ENCODE measurements around the gene C10orf90. TPM values are rescaled to one million over a fixed set of nuclear protein-coding genes. Genes with fewer than 3 reads are reported as not detected.

Gene C10orf90
- total RNA-seq, 2 experiments from 2014 or later, result not detected

GRCh38 chr10:126687121-126687606, 16.7 kb upstream of the C10orf90 start:
- Mint-ChIP-seq H3K4me1 (no peaks in the 10 kb centered on the region), H3K27me3 (no peaks in the 10 kb centered on the region), H3K36me3 (no peaks in the 10 kb centered on the region), H3K9me3 (peaks cover 2% of the 10 kb centered on the region), H3K4me3 (no peak overlapping the region), H3K27ac (no peak overlapping the region)
- POLR2A ChIA-PET, result no interaction called here
- ATAC-seq (ENCODE audit: low read depth) (no peak), DNase-seq (no peak)

- POLR2A ChIA-PET, result no interaction called here
- Mint-ChIP-seq H3K4me1 (no peaks in the 10 kb centered on the region), H3K4me3 (no peak overlapping the region), H3K36me3 (no peaks in the 10 kb centered on the region), H3K27ac (no peak overlapping the region), H3K27me3 (no peaks in the 10 kb centered on the region), H3K9me3 (peaks cover 2% of the 10 kb centered on the region)
- DNase-seq (no peak), ATAC-seq (ENCODE audit: low read depth) (no peak)
Observed at GRCh38 chr10:126686719-126687118, 16.2 kb upstream of the C10orf90 start.

GRCh38 chr10:126686268-126686667, 15.8 kb upstream of the C10orf90 start:
- POLR2A ChIA-PET, result no interaction called here
- Mint-ChIP-seq H3K4me1 (no peaks in the 10 kb centered on the region), H3K27me3 (no peaks in the 10 kb centered on the region), H3K27ac (no peak overlapping the region), H3K9me3 (peaks cover 2% of the 10 kb centered on the region), H3K4me3 (no peak overlapping the region), H3K36me3 (no peaks in the 10 kb centered on the region)
- DNase-seq (no peak), ATAC-seq (ENCODE audit: low read depth) (no peak)

GRCh38 chr10:126685756-126686155, 15.3 kb upstream of the C10orf90 start:
- no peak for DNase-seq
- Mint-ChIP-seq H3K4me1 (no peaks in the 10 kb centered on the region), H3K27ac (no peak overlapping the region), H3K27me3 (no peaks in the 10 kb centered on the region), H3K4me3 (no peak overlapping the region), H3K9me3 (peaks cover 2% of the 10 kb centered on the region), H3K36me3 (no peaks in the 10 kb centered on the region)
- POLR2A ChIA-PET, result no interaction called here
- no peak for ATAC-seq (ENCODE audit: low read depth)

- POLR2A ChIA-PET, result no interaction called here
- Mint-ChIP-seq H3K4me1 (no peaks in the 10 kb centered on the region), H3K9me3 (peaks cover 2% of the 10 kb centered on the region), H3K27me3 (no peaks in the 10 kb centered on the region), H3K36me3 (no peaks in the 10 kb centered on the region), H3K27ac (no peak overlapping the region), H3K4me3 (no peak overlapping the region)
- no peak for ATAC-seq (ENCODE audit: low read depth)
- no peak for DNase-seq
Observed at GRCh38 chr10:126684171-126684745, 13.8 kb upstream of the C10orf90 start.

GRCh38 chr10:126683466-126683865, 13.0 kb upstream of the C10orf90 start:
- Mint-ChIP-seq H3K9me3 (no peaks in the 10 kb centered on the region), H3K27ac (no peak overlapping the region)

GRCh38 chr10:126675656-126676438, 5.4 kb upstream of the C10orf90 start:
- H3K36me3 Mint-ChIP-seq, result no peaks in the 10 kb centered on the region
- no peak overlapping the region for H3K27ac Mint-ChIP-seq
- ATAC-seq (ENCODE audit: low read depth), result no peak

More at GRCh38 chr10:126683466-126683865, 13.0 kb upstream of the C10orf90 start:
- Mint-ChIP-seq H3K36me3 (no peaks in the 10 kb centered on the region), H3K27me3 (no peaks in the 10 kb centered on the region), H3K4me1 (no peaks in the 10 kb centered on the region), H3K4me3 (no peak overlapping the region)
- DNase-seq (no peak), ATAC-seq (ENCODE audit: low read depth) (no peak)
- POLR2A ChIA-PET, result no interaction called here

GRCh38 chr10:126674741-126675515, 4.4 kb upstream of the C10orf90 start:
- no peak for DNase-seq
- H3K27ac Mint-ChIP-seq, result no peak overlapping the region
- ATAC-seq (ENCODE audit: low read depth), result no peak
- H3K27me3 Mint-ChIP-seq, result no peaks in the 10 kb centered on the region
- H3K9me3 Mint-ChIP-seq, result no peaks in the 10 kb centered on the region
- no peaks in the 10 kb centered on the region for H3K36me3 Mint-ChIP-seq
- H3K4me1 Mint-ChIP-seq, result no peaks in the 10 kb centered on the region
- no peak overlapping the region for H3K4me3 Mint-ChIP-seq
- POLR2A ChIA-PET, result no interaction called here

More at GRCh38 chr10:126675656-126676438, 5.4 kb upstream of the C10orf90 start:
- Mint-ChIP-seq H3K9me3 (no peaks in the 10 kb centered on the region), H3K27me3 (no peaks in the 10 kb centered on the region), H3K4me1 (no peaks in the 10 kb centered on the region), H3K4me3 (no peak overlapping the region)
- DNase-seq, result no peak
- POLR2A ChIA-PET, result no interaction called here

GRCh38 chr10:126673565-126673964, 3.1 kb upstream of the C10orf90 start:
- Mint-ChIP-seq H3K27me3 (no peaks in the 10 kb centered on the region), H3K4me3 (no peak overlapping the region), H3K4me1 (no peaks in the 10 kb centered on the region), H3K9me3 (no peaks in the 10 kb centered on the region), H3K27ac (no peak overlapping the region), H3K36me3 (no peaks in the 10 kb centered on the region)
- POLR2A ChIA-PET, result no interaction called here
- no peak for DNase-seq
- ATAC-seq (ENCODE audit: low read depth), result no peak

- Mint-ChIP-seq H3K4me1 (no peaks in the 10 kb centered on the region), H3K9me3 (no peaks in the 10 kb centered on the region), H3K4me3 (no peak overlapping the region), H3K36me3 (no peaks in the 10 kb centered on the region), H3K27me3 (no peaks in the 10 kb centered on the region), H3K27ac (no peak overlapping the region)
- POLR2A ChIA-PET, result no interaction called here
- ATAC-seq (ENCODE audit: low read depth) (no peak), DNase-seq (no peak)
Observed at GRCh38 chr10:126671402-126671975, 996 bp upstream of the C10orf90 start.

- Mint-ChIP-seq H3K27me3 (no peaks in the 10 kb centered on the region), H3K27ac (no peak overlapping the region), H3K4me3 (no peak overlapping the region), H3K4me1 (no peaks in the 10 kb centered on the region), H3K9me3 (no peaks in the 10 kb centered on the region), H3K36me3 (no peaks in the 10 kb centered on the region)
- ATAC-seq (ENCODE audit: low read depth) (no peak), DNase-seq (no peak)
- POLR2A ChIA-PET, result no interaction called here
Observed at GRCh38 chr10:126670895-126671261, 385 bp upstream of the C10orf90 start.

- no peaks in the 10 kb centered on the region for H3K27me3 Mint-ChIP-seq
- POLR2A ChIA-PET, result no interaction called here
- no peaks in the 10 kb centered on the region for H3K4me1 Mint-ChIP-seq
- no peaks in the 10 kb centered on the region for H3K36me3 Mint-ChIP-seq
- peaks cover 1% of the 10 kb centered on the region for H3K9me3 Mint-ChIP-seq
- DNase-seq (no peak), ATAC-seq (ENCODE audit: low read depth) (no peak)
- no peak overlapping the region for H3K4me3 Mint-ChIP-seq
- no peak overlapping the region for H3K27ac Mint-ChIP-seq
Observed at GRCh38 chr10:126669168-126669567, 1.3 kb downstream of the C10orf90 start.

- no peak overlapping the region for H3K27ac Mint-ChIP-seq
- POLR2A ChIA-PET, result no interaction called here
Observed at GRCh38 chr10:126668505-126668904, 2.0 kb downstream of the C10orf90 start.

More at GRCh38 chr10:126668505-126668904, 2.0 kb downstream of the C10orf90 start:
- Mint-ChIP-seq H3K4me1 (no peaks in the 10 kb centered on the region), H3K27me3 (no peaks in the 10 kb centered on the region), H3K9me3 (peaks cover 1% of the 10 kb centered on the region), H3K36me3 (no peaks in the 10 kb centered on the region), H3K4me3 (no peak overlapping the region)
- ATAC-seq (ENCODE audit: low read depth) (no peak), DNase-seq (no peak)
